Ovary (tissue), 9 donors: ENCODE data around the gene SPATA3. TPM values are rescaled to one million over a fixed set of nuclear protein-coding genes. Genes with fewer than 3 reads are reported as not detected.

Experiments used
- DNase-seq, 5 donors: peaks; one replicate each; pipeline ENCODE4 v3.0.0-alpha.2; 2019 to 2020
- H3K27ac ChIP-seq, 2 donors: fragments of 200-600 bp; one replicate each; pipeline versions ENCODE4 v1.5.1 to v1.8.0; 2019 to 2022
- H3K27me3 ChIP-seq: fragments of 200-600 bp; one replicate; pipeline ENCODE4 v1.8.0; 2022
- H3K36me3 ChIP-seq: fragments of 200-600 bp; sonication (generic); one replicate; pipeline ENCODE4 v1.5.1; 2019
- H3K4me1 ChIP-seq: one replicate; pipeline ENCODE4 v1.8.1; 2013; ENCODE audit warnings: mild to moderate bottlenecking, moderate library complexity; ENCODE audit not compliant: insufficient read depth
- H3K4me3 ChIP-seq: fragments of 200-600 bp; sonication (generic); one replicate; pipeline ENCODE4 v1.5.1; 2017
- H3K9me3 ChIP-seq, 2 donors: fragments of 200-600 bp in 1 of 2; sonication (generic) in 1 of 2; one replicate each; pipeline versions ENCODE4 v1.5.1 to v1.8.1; 2013 to 2019; ENCODE audit warnings: mild to moderate bottlenecking in 1 of 2, moderate library complexity in 1 of 2
- CTCF ChIP-seq, 3 donors: fragments of 450-650 bp in 2 of 3; fragments of 200-600 bp in 1 of 3; IDR thresholded peaks; one replicate each; pipeline versions ENCODE4 v1.5.1 to v1.8.0; 2016 to 2022; ENCODE audit warnings: antibody characterized with exemption in 3 of 3, mild to moderate bottlenecking in 1 of 3
- EP300 ChIP-seq: sonication (generic); formaldehyde crosslinking; IDR thresholded peaks from one replicate; pipeline ENCODE4 v1.6.1; 2017; ENCODE audit warnings: antibody characterized with exemption
- POLR2A ChIP-seq: fragments of 450-650 bp; IDR thresholded peaks from one replicate; pipeline ENCODE4 v1.6.1; 2017; ENCODE audit warnings: antibody characterized with exemption, mild to moderate bottlenecking, moderate library complexity
- WGBS, 3 donors: extraction: QIAGEN DNeasy Blood & Tissue Kit in 1 of 3; methylation state at CpG; one replicate each; pipeline versions ENCODE4 v1.1.5 to v1.1.7; 2013 to 2017; 5-methylcytosine and 5-hydroxymethylcytosine counted together
- intact Hi-C, 4 donors: fragments of 100-400 bp; cut with DNase I; formaldehyde crosslinking; loops; one replicate each; pipeline versions ENCODE4 v1.11.0 to v1.15.1; 2022 to 2023
- polyA plus RNA-seq, 2 donors: library from polyadenylated mRNA; stranded (reverse); fragments of 200-250 nt in 1 of 2; fragments of 350-450 nt in 1 of 2; fragmentation: Illumina TruSeq in 1 of 2; extraction: RNeasy Lipid Tissue Mini Kit (QIAGEN cat#74804) in 1 of 2; gene quantifications; one replicate each; pipeline ENCODE4 v1.2.3, GENCODE V29; 2013 to 2014
- total RNA-seq, 7 donors: library from RNA; depleted of rRNA in 2 of 7; stranded (reverse); fragments of >200 nt in 2 of 7; fragmentation: NEBNext Ultra II Directional in 3 of 7; extraction: Animal tissue kit (Norgen Biotek cat#: 25700) in 3 of 7; gene quantifications; one replicate each; pipeline versions ENCODE4 v1.1.0 to v1.2.4, GENCODE V29; 2016 to 2023
- donor health status: DM: no; HTN: no; CAD: no; lungs with moderate emphysema.
- donor health status: DM: no; HTN: no; CAD: no.
- donor health status: Bipolar disorder and iron deficiency.
- donor health status: DM: yes; HTN: yes; CAD: no.
- donor health status: DM: no; HTN: no; CAD: no.
- donor health status: DM: yes; HTN: yes; CAD: no.

Gene SPATA3
- total and polyA plus RNA-seq, 9 donors: not detected

GRCh38 chr2:230954746-230955145 lies 41.2 kb upstream of the SPATA3 start:
- no peak overlapping the region for H3K27ac ChIP-seq
- no peaks in the 10 kb centered on the region for H3K27me3 ChIP-seq
- intact Hi-C loops: no loop called here
- no peak overlapping the region for H3K4me3 ChIP-seq
- no peaks in the 10 kb centered on the region for H3K36me3 ChIP-seq
- TF ChIP-seq EP300 (no peak), CTCF (IDR thresholded peaks at IDR 0.05) (no peak), POLR2A (no peak)
- H3K4me1 ChIP-seq: no peaks in the 10 kb centered on the region
- no peaks in the 10 kb centered on the region for H3K9me3 ChIP-seq
- DNase-seq: no peak

- H3K27me3 ChIP-seq: no peaks in the 10 kb centered on the region
- 86 to 92% (median 86%) methylated on average over 1 of the region's 1 CpG for whole genome bisulfite sequencing, 3 donors
- H3K4me3 ChIP-seq: no peak overlapping the region
- H3K4me1 ChIP-seq: no peaks in the 10 kb centered on the region
- no peaks in the 10 kb centered on the region for H3K9me3 ChIP-seq
- no peak for DNase-seq
- TF ChIP-seq EP300 (no peak), CTCF (IDR thresholded peaks at IDR 0.05) (no peak), POLR2A (no peak)
- no peaks in the 10 kb centered on the region for H3K36me3 ChIP-seq
- intact Hi-C loops: no loop called here
- no peak overlapping the region for H3K27ac ChIP-seq
These were observed 40.7 kb upstream of the SPATA3 start for GRCh38 chr2:230955163-230955737.

GRCh38 chr2:230956827-230957755 lies 38.8 kb upstream of the SPATA3 start:
- Histone ChIP-seq H3K9me3 (no peaks in the 10 kb centered on the region), H3K36me3 (no peaks in the 10 kb centered on the region), H3K27ac (no peak overlapping the region), H3K4me1 (no peaks in the 10 kb centered on the region), H3K4me3 (peak overlapping the region; percentile 9), H3K27me3 (no peaks in the 10 kb centered on the region)
- intact Hi-C loops: no loop called here
- TF ChIP-seq POLR2A: no peak
- 8 to 11% (median 10%) methylated on average over 43 of the region's 43 CpGs for WGBS, 3 donors
- peak in 4 of 5 donors; percentile 24 to 57 (median 38) for DNase-seq

GRCh38 chr2:230957756-230958391 lies 38.0 kb upstream of the SPATA3 start:
- intact Hi-C loops: no loop called here
- Histone ChIP-seq H3K9me3 (no peaks in the 10 kb centered on the region), H3K36me3 (no peaks in the 10 kb centered on the region), H3K27ac (no peak overlapping the region), H3K4me3 (peak overlapping the region; percentile 9), H3K27me3 (no peaks in the 10 kb centered on the region), H3K4me1 (no peaks in the 10 kb centered on the region)
- TF ChIP-seq EP300: no peak
- DNase-seq: no peak

GRCh38 chr2:230958820-230959756 lies 36.8 kb upstream of the SPATA3 start:
- TF ChIP-seq CTCF (IDR thresholded peaks at IDR 0.05) (no peak), POLR2A (no peak), EP300 (no peak)
- DNase-seq: no peak
- 81 to 85% (median 82%) methylated on average over 8 of the region's 8 CpGs for WGBS, 3 donors
- H3K9me3 ChIP-seq: no peaks in the 10 kb centered on the region
- H3K4me3 ChIP-seq: no peak overlapping the region
- H3K36me3 ChIP-seq: no peaks in the 10 kb centered on the region
- H3K27ac ChIP-seq: no peak overlapping the region
- H3K27me3 ChIP-seq: no peaks in the 10 kb centered on the region
- intact Hi-C loops: no loop called here
- no peaks in the 10 kb centered on the region for H3K4me1 ChIP-seq
